H1 (cell line): ENCODE measurements around the gene NDUFAF3. TPM values are rescaled to one million over a fixed set of nuclear protein-coding genes. Genes with fewer than 3 reads are reported as not detected.

Experiments
- microRNA counts: library from miRNA; unstranded; fragments of <30 nt; microRNA quantifications from one replicate; lab custom pipeline; 2015
- microRNA-seq, 2 experiments: library from miRNA; unstranded; fragments of <30 nt; microRNA quantifications; one replicate each; pipeline versions ENCODE4 to v1.2.0, GENCODE V29; 2016 to 2020; ENCODE audit warnings: borderline microRNAs expressed in 2 of 2, borderline number of aligned reads in 2 of 2, borderline replicate concordance in 1 of 2
- polyA plus RNA-seq, 7 experiments: library from polyadenylated mRNA; depleted of rRNA in 3 of 7; stranded (reverse) in 5 of 7; unstranded in 2 of 7; fragments of >200 nt in 5 of 7; fragments of 200-250 nt in 2 of 7; gene quantifications; 1 replicate in 5 of 7; 2 replicates in 1 of 7; 4 replicates in 1 of 7; pipeline versions ENCODE4 v1.2.1 to v1.2.3, GENCODE V29; 2011 to 2013; ENCODE audit warnings: missing spikeins in 2 of 7, mixed read lengths in 2 of 7
- small RNA-seq: library from polyadenylated mRNA; stranded (forward); fragments of <200 nt; extraction: miRNeasy Mini kit (QIAGEN cat#:217004); gene quantifications from one replicate; pipeline ENCODE3, GENCODE V24; 2013; ENCODE audit not compliant: insufficient read depth
- total RNA-seq: library from RNA; stranded (reverse); fragmentation: NEBNext Ultra II Directional; extraction: Animal tissue kit (Norgen Biotek cat#: 25700); gene quantifications from 2 replicates; pipeline ENCODE4 v1.2.1, GENCODE V29; 2021

NDUFAF3 gene
- total and polyA plus RNA-seq, 2 of the 8 experiments (the other 6 are each of a cell fraction or from before 2014, with no cell fraction given): 27.8 to 45.5 TPM

MicroRNA genes within 50 kb of the gene (microRNA counts, 767-probe panel; counts per million panel counts)
- microRNA hsa-miR-191-5p (lab: Ali Mortazavi, UCI) (9,238 counts per million, percentile 98 among the panel's probes with 10 or more counts), microRNA hsa-miR-425-5p (lab: Ali Mortazavi, UCI) (879 counts per million, percentile 95 among the panel's probes with 10 or more counts)

Small RNA genes within 50 kb of the gene (microRNA-seq; reads per million reads assigned to microRNA genes)
- gene MIR191 (1,815 to 2,087 reads per million in 2 experiments), gene MIR425 (869 to 2,079 reads per million in 2 experiments)

Small RNA genes within 50 kb of the gene (small RNA-seq; reads per million reads assigned to genes)
- gene MIR191: 67,504 reads per million, percentile 100 among the genes with 10 or more reads in this experiment
- 2,425 reads per million, percentile 100 among the genes with 10 or more reads in this experiment for gene MIR425

Other genes with a start within 250 kb of the NDUFAF3 start
- gene PRKAR2A, start 174.2 kb upstream of the NDUFAF3 start, total RNA-seq: 42.4 and 46.3 TPM in 2 replicates
- 6.3 and 14.1 TPM in 2 replicates for gene PRKAR2A, start 174.2 kb upstream of the NDUFAF3 start, polyA plus RNA-seq (2011; rRNA removed)
- 3.8 and 5.1 TPM in 2 replicates for gene SLC25A20, start 123.2 kb upstream of the NDUFAF3 start, total RNA-seq
- gene SLC25A20, start 123.2 kb upstream of the NDUFAF3 start, polyA plus RNA-seq (2011; rRNA removed): 2.6 and 4.0 TPM in 2 replicates
- 121 and 136 TPM in 2 replicates for gene ARIH2, start 103.3 kb upstream of the NDUFAF3 start, total RNA-seq
- 70.3 and 72.9 TPM in 2 replicates for gene ARIH2, start 103.3 kb upstream of the NDUFAF3 start, polyA plus RNA-seq (2011; rRNA removed)
- 18.6 and 19.1 TPM in 2 replicates for gene P4HTM, start 31.9 kb upstream of the NDUFAF3 start, total RNA-seq
- gene P4HTM, start 31.9 kb upstream of the NDUFAF3 start, polyA plus RNA-seq (2011; rRNA removed): 25.4 and 31.1 TPM in 2 replicates
- gene WDR6, start 14.7 kb upstream of the NDUFAF3 start, total RNA-seq: 180 and 187 TPM in 2 replicates
- gene WDR6, start 14.7 kb upstream of the NDUFAF3 start, polyA plus RNA-seq (2011; rRNA removed): 257 and 340 TPM in 2 replicates
- gene DALRD3, start 3.5 kb upstream of the NDUFAF3 start, total RNA-seq: 30.4 and 31.6 TPM in 2 replicates
- gene DALRD3, start 3.5 kb upstream of the NDUFAF3 start, polyA plus RNA-seq (2011; rRNA removed): 86.5 and 95.3 TPM in 2 replicates
- gene IMPDH2, start 7.3 kb downstream of the NDUFAF3 start, total RNA-seq: 409 and 419 TPM in 2 replicates
- 363 and 374 TPM in 2 replicates for gene IMPDH2, start 7.3 kb downstream of the NDUFAF3 start, polyA plus RNA-seq (2011; rRNA removed)
- 123 and 142 TPM in 2 replicates for gene QRICH1, start 72.0 kb downstream of the NDUFAF3 start, total RNA-seq
- gene QRICH1, start 72.0 kb downstream of the NDUFAF3 start, polyA plus RNA-seq (2011; rRNA removed): 128 and 136 TPM in 2 replicates
- gene QARS1, start 82.6 kb downstream of the NDUFAF3 start, total RNA-seq: 346 and 353 TPM in 2 replicates
- gene QARS1, start 82.6 kb downstream of the NDUFAF3 start, polyA plus RNA-seq (2011; rRNA removed): 581 and 887 TPM in 2 replicates
- gene USP19, start 98.7 kb downstream of the NDUFAF3 start, total RNA-seq: 64.9 and 65.8 TPM in 2 replicates
- gene USP19, start 98.7 kb downstream of the NDUFAF3 start, polyA plus RNA-seq (2011; rRNA removed): 46.4 and 59.2 TPM in 2 replicates
- gene LAMB2, start 110.9 kb downstream of the NDUFAF3 start, total RNA-seq: 107 and 112 TPM in 2 replicates
- 153 and 224 TPM in 2 replicates for gene LAMB2, start 110.9 kb downstream of the NDUFAF3 start, polyA plus RNA-seq (2011; rRNA removed)
- gene CCDC71, start 144.2 kb downstream of the NDUFAF3 start, total RNA-seq: 26.7 and 27.6 TPM in 2 replicates
- gene CCDC71, start 144.2 kb downstream of the NDUFAF3 start, polyA plus RNA-seq (2011; rRNA removed): 57.4 and 70.7 TPM in 2 replicates
- gene KLHDC8B, start 149.5 kb downstream of the NDUFAF3 start, total RNA-seq: 15.8 and 18.1 TPM in 2 replicates
- gene KLHDC8B, start 149.5 kb downstream of the NDUFAF3 start, polyA plus RNA-seq (2011; rRNA removed): 20.9 and 21.3 TPM in 2 replicates